Epithelial cell of prostate (primary cell): ENCODE results near the gene SH3RF3.

ENCODE experiments used
- DNase-seq: peaks from one replicate; pipeline ENCODE4 v3.0.0-alpha.2; 2011; ENCODE audit warnings: low read depth, low spot score
- H3K27ac ChIP-seq: fragments of 450-650 bp; 2 replicates; pipeline ENCODE4 v1.5.1; 2017; ENCODE audit warnings: mild to moderate bottlenecking

Gene SH3RF3

DNA sequence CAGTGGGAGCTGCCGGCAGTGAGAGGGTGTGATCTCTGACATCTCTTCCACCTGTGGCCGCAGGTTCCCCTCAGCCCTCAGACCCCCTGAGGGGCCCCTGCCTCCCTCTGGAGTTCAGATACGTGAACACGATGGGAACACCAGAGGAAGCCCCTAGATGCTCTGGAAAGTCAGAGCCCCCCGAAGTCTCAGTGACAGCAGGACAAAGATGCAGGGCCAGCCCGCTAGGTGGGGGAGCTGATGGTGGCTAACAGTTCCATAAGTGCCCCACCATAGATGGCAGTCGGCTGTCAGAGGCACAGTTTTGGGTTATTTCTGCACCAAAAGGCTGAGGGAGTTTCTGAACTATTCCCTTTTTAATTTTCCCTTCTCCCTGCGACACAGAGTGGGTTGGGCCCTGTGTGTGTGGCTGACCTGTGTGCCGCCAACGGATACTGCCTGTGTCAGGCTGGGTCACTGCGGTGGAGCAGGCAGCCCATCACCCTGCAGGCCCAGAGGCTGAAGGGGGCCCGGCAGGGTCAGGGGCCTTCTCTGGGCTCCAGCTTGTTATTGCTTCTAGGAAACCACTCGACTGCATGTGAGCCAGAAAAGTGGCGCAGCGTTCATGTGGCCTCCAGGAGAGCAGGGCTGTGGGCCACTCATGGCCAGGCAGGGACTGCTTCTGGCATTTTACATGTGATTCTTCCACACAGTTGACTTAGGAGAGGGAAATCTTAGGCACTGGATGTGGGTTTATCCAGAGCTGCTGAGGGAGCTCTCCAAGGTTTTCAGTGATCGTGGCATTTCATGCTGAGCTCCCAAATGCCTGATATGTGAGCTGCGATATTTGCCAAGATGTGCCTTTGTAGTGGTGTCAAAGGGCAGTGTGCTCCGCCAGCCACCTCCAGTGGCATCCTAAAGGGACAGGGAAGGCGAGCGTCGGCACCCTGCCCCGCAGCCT, 225.1 kb downstream of the SH3RF3 start:
- no peak for DNase-seq
- H3K27ac ChIP-seq = no peak overlapping the region

DNA sequence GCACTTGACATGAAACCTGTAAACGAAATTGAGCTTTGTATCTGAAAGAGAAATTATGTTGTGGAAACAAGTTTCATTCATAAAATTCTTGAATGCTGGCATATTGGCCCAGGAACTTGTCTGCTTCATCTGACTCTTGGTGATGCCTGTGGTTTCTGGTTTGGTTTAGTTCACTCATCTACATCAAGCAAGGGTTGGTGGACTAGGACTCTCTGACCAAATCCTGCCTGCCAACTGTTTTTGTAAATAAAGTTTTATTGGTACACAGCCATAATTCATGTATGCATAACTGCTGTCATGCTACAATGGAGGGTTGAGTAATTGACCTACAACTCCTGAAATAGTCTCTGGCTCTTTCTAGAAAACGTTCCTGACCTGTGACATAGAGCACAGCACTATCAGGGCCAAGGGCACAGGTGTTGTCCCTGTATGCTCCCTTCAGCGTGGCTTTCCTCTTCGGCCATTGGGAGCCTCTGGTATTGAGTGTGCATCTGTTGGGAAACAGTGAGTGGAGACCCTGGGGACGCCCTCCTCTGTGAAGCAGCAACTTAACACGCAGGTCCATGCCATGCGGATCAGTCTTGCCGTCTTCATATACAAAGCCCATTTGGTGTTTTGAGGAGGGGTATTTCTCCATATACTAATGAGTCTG, 226.3 kb downstream of the SH3RF3 start:
- no peak overlapping the region for H3K27ac ChIP-seq
- no peak for DNase-seq

DNA sequence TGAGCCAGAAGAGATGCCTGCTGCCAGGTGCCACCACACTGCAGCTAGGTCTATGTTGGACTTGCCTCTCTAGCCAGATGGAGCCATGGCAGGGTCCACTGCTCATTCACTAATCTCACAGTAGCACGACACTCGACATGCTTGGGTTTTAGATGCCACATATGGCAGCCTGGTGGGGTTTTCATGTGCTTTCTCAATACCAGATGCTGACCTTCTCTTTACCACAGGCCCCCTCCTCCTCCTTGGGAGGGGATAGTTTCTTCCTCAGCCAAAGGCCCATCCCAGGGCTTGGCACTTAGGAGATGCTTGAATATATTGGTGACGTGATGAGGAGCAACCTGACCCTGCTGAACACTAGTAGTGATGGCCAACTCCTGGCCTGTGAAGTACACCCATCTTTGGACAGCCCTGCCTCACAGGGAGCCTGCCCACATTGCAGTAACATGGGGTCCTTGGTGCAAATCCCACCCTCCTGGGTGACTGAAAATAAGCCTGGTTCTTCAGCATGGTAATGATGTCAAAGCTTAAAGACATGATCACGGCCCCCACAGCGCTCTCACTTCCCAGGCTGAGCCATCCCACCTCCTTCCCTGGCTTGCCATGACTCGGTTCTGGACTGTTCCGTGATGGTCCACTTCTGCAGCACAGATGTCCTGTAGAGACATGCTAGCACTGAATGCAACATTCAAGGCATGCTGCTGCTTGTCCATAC, 227.5 kb downstream of the SH3RF3 start:
- DNase-seq = no peak

DNA sequence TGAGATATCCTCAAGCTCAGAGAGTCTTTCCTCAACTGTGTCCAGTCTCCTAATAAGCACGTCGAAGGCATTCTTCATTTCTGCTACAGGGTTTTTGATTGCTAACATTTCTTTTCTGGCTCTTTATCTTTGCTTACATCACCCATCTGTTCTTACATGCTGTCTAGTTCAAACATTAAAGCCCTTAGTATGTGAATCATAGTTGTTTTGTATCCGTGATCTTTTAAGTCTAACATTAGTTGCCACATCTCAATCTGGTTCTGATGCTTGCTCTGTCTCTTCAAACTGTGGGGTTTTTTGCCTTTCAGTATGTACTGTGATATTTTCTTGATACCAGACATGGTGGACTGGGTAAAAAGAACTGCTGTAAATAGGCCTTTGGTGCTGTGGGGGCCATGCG, 235.2 kb downstream of the SH3RF3 start:
- no peak overlapping the region for H3K27ac ChIP-seq
- DNase-seq = no peak

More for the DNA sequence above, 227.5 kb downstream of the SH3RF3 start:
- H3K27ac ChIP-seq = no peak overlapping the region

DNA sequence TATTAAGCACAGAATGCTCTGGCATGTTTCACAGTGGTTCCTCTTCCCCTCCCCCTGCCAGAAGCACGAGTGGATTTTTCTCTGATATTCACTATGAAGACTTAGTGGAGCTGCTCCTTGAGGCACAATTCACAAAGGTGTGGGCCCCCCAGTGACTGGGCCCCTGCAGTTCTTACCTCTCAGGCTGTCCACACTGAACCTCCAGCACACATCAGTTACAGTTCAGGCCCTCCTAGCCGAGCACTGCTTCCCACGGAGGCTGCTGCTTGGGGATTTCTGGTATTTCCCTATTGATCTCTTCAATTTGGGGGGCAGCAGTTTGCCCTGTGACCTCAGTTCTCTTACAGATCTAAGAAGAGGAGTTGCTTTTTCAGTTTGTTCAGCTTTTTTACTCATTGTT, 236.1 kb downstream of the SH3RF3 start:
- DNase-seq = no peak
- H3K27ac ChIP-seq = no peak overlapping the region

DNA sequence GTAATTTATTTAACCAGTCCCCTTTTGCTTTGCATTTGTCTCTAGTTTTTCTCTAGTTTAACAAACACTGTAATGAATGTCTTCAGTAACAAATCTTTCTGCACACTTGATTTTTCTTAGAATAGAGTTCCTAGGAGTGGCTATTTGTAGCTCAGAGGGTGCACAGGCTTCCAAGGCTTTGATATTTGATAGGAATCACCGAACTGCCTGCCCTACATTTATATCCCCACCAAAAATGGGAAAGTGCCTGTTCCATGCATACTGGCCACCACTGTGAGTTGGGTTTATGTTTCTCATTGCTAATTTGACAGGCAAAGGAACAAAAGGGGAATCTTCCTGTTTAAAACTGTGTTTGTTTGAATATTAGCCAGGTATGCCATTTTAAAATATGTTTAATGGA, 238.7 kb downstream of the SH3RF3 start:
- H3K27ac ChIP-seq = no peak overlapping the region
- no peak for DNase-seq

DNA sequence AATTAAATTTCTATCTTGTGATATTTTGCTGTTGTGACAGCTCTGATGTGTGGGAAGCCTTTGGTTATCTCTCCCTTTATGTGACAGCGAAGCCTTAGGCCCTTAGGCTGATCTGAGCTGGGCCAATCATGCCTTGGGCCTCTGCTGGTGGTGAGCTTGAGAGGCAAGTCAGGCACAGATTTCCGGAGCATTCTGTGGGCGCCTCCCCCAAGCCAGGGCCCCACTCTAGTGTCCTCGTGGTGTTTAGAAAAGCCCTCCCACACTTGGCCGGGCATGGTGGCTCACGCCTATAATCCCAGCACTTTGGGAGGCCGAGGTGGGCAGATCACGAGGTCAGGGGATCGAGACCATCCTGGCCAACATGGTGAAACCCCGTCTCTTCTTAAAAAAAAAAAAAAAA, 239.8 kb downstream of the SH3RF3 start:
- no peak for DNase-seq
- H3K27ac ChIP-seq = no peak overlapping the region

DNA sequence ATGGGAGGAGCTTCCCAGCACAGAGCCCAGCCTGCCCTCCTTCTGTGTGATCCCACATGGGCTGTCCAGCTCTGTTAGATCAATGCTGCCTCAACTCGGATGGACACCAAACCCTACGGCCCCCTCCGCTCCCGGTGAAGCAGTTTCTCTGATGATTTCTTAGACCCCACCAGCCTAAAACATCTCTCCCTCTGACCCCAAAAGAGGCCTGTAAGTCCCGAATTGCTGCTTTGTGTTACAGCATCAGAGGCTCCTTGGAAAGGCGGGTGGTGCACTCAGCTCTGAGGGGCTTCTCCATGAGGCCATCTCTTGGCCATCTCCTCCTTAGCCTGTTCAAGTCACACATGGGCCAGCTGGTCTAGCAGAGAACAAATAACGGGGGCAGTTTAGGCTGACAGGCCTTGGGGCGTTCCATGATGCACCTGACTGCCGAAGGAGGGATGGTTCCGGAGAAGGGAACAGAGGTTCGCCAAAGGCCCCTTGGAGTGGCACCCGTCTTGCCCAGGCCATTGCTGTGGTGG, 240.7 kb downstream of the SH3RF3 start:
- no peak overlapping the region for H3K27ac ChIP-seq
- DNase-seq = no peak

DNA sequence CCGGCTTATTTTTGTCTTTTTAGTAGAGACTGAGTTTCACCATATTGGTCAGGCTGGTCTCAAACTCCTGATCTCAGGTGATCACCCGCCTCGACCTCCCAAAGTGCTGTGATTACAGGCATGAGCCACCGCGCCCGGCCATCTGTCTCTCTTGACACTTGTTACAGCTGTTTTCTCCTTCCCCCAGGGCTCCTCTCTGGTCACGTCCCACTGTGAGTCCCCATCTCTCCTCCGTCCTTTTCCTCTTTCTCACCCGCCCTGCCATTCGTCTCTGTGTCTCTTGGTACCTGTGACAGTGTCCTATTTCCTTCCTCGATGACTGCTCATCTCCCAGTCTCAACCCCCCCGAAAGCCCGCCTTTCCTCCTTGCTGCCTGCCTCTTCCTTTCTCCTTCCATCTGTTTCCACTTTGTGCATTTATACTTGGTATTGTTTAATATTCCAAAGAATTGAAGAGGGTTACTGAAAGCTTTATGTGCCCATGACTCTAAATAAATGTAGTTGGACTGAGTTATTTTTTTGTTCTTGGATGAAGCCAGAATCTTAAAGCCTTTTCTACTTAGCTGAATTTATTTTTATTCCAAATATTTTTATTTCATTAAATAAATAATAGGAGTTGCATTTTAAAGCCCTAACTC, 241.5 kb downstream of the SH3RF3 start:
- no peak for DNase-seq

DNA sequence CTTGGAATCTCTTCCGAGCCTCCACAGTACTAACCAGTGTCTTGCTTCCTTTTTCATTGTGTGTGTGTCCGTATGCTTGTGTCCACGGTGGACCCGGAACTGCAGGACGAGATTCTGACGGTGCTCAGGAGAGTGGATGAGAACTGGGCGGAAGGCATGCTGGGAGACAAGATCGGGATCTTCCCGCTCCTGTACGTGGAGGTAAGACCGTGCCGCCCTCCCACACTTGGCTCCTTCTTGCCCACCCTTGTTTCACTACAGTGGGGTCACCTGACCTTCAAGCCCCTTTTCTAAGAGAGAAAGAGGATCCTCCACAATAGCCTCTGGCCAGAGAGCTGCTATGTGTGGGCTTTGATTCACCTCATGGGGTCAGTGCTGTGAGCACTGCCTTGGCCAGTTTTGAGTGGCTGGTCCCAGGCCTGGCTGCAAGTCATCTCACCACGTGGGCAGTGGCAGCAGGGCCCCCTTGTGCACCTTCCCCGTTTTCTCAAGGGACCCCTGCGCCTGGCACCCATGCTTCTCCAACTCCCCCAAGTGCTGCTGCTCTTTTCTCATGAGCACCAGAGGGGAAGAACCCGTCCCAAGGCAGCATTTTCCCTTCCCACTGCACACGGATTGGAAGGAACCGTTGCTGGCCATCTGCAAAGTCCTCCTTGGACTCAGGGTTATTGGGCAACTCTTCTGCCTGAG, 242.6 kb downstream of the SH3RF3 start:
- no peak for DNase-seq

More for the DNA sequence above, 241.5 kb downstream of the SH3RF3 start:
- H3K27ac ChIP-seq = no peak overlapping the region

DNA sequence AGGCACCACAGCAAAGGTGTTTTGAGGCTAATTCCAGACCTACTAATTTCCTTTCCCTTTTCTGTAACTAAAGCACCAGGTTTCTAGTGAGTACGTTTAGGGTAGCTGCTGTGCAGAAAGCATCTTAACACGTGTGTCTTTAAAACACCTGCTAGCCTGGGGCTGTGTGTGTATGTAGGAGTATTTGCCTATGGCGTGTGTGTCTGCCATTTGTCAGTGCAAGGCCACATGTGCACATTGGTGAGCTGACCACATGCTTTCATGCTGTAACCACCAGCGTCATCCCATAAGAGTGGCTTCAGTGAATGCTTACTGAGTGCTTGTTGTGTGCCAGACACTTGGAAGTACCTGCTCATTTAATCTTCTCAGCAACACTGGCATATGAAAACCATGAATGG, 243.2 kb downstream of the SH3RF3 start:
- DNase-seq = no peak
- H3K27ac ChIP-seq = no peak overlapping the region

More for the DNA sequence above, 242.6 kb downstream of the SH3RF3 start:
- H3K27ac ChIP-seq = no peak overlapping the region

DNA sequence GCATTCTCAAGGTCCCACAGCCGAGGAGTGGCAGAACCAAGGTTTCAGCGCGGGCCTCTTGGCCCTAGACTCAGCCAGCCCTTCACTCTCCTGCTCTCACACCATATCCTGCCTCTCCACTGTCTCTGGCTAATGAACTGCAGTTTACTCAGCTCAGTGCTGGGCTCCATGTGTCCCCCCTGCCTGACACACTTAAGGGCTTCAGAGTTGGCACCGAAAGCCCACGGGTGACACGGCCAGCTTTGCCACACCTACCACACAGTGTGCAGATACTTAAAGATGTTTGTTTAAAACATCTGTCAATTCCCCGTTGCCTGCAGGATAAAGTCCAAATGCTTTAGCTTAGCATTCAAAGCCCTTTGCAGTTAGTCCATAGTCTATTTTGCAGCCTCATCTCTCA, 243.6 kb downstream of the SH3RF3 start:
- H3K27ac ChIP-seq = no peak overlapping the region
- no peak for DNase-seq

DNA sequence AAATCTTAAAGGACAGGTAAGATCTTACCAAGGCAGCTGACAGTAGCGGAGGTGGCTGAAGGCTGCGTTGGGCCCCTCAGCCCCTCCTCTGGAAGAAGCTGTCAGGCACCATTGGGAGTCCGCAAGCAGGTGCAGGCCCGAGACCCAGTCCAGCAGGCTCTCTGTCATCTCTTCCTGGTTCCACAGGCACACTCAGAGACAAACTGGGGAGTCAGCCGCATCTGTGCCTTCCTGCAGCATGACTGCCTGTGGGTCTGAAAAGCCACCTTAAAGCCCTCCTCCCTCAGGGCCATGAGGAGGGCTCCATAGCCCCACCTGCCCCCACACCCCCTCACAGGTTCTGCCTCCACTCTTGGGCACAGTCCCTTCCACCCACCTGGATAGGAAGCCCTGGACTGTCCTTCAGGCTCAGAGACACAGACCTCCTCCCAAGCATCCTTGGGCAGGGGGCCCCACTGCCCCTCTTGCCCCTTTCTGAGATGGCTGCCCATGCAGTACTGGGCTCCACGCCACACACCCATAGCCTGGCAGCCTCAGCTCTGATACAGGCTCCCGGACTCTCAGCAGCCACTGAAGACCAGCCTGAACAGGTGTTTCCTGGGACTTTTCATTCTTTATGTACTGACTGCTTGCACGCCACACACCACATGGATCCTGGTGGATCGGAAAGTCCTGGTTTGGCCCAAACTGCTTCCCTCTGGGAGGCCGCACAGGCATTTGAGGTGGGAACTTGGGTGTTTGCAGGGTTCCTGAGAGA, 245.0 kb downstream of the SH3RF3 start:
- no peak for DNase-seq
- no peak overlapping the region for H3K27ac ChIP-seq

DNA sequence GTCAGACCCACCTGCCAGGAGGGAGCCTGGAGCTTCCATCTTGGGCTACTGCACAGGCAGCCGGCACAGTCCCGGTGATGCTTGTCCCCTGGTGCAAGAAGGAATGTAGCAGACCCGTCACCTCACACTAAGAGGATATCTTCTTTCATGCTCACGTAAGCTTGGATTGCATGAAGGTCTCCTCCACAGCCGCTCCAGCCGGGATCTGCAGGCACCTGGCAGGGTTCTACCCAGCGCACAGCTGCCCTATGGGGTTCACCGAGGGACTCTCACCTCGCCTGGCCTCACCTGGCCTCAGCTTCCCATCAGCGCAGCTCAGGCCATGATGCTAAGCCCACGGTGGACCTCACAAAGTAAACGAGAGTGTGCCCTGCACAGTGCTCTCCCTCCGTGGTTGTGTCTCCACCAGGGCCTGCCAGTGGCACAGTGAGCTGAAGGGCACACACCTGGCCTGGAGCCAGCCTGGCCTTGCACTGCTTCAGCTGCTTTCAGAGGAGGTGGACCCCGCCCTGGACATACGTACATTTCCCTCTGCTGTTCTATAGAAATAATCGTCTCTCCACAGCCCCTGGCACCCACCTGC, 245.6 kb downstream of the SH3RF3 start:
- no peak for DNase-seq
- no peak overlapping the region for H3K27ac ChIP-seq

DNA sequence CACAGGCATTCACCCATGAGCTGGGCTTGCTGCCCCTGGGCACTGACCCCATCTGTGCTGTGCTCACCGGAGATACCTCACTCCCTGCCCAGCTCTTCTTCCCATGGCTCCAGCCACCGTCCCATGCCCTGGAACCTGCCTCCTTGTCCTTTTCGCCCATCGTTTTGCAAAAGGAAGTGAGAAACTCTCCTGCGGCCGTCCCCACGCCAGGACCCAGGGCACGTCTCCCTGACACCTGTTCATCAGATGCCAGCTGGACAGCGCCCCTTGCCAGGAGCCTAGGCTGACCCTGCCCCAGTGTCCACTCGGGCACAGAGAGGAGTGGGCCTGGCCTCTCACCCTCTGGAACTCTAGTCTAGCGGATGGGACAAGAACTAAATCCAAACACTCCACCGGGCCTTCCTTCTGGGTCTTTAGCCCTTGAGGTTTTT, 246.1 kb downstream of the SH3RF3 start:
- DNase-seq = no peak
- no peak overlapping the region for H3K27ac ChIP-seq

DNA sequence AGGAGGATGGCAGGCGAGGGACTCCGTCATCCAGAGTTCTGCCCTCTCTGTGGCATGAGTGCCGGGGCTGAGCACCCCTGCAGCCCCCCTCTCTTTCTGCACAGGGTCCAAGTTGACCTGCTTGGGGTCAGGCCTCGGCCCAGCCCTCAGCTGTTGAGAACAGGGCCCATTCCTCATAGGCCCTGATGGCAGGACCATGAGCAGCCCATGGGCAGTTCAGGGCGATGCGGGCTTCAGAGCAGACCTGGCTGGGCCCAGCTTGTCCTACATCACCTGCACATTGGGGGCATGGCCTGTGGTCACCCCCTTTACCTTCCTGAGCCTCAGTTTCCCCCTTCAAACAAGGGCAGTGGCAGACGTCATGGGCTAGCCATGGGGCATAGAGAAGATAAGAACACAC, 246.7 kb downstream of the SH3RF3 start:
- DNase-seq = no peak

DNA sequence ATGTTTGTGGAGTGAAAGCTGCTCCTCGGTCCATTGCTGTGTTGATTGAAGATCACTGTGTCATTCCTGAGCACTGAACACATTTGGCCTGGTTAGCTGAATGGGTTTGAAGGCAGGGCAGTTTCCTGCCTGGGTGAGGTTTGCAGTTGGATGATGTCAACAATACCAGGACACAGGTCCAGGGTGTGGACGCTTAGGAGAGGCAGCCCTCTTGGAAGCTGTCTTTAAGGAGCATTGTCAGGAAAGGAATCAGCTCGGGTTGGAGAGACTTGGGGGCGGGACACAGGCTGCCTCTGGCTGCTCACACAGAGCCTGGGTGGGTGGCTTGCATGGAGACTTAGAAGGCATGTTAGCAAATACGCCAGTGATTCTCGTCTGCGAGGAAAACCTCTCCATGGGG, 247.1 kb downstream of the SH3RF3 start:
- no peak overlapping the region for H3K27ac ChIP-seq

More for the DNA sequence above, 246.7 kb downstream of the SH3RF3 start:
- H3K27ac ChIP-seq = no peak overlapping the region

DNA sequence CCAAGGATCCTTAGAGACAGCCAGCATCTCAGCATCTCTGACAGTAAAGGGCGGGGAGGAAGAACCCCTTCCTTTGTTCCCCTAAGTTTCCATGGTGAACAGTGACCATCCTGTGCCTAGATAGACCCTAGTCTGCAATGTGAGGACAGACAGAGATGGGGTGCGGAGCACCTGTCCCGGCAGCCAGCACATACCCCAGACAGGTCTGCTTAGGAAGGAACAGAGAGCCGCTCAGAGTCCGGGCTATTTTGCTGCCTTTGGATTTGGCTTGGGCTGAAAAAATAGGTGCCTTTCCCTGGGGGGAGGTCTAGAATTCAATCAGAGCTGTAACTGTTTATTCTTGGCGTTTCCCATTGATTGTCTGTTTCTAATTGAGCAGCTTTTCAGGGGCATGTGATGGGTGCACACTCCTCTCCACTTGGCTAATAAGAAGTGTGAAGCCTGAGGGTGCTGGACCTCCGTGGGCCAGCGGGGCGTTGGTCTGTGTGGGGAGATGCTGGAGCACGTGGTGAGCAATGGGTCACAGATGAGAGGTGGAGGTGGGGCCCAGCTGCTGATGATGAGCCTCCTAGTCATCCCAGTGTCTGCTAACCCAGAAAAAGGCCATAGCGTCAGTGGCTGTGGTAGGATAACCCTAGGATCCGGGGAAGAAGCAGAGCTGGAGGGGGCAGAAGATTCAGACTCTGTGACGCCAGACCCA, 247.9 kb downstream of the SH3RF3 start:
- no peak for DNase-seq
- no peak overlapping the region for H3K27ac ChIP-seq

More for the DNA sequence above, 247.1 kb downstream of the SH3RF3 start:
- no peak for DNase-seq
